Measurements from ENCODE around the gene ADISSP.
"Not testable (repeated sequence)": the region's sequence is repeated elsewhere in the genome, so short reads cannot be mapped to it uniquely, and the experiment has no call there.

The ADISSP gene

DNA sequence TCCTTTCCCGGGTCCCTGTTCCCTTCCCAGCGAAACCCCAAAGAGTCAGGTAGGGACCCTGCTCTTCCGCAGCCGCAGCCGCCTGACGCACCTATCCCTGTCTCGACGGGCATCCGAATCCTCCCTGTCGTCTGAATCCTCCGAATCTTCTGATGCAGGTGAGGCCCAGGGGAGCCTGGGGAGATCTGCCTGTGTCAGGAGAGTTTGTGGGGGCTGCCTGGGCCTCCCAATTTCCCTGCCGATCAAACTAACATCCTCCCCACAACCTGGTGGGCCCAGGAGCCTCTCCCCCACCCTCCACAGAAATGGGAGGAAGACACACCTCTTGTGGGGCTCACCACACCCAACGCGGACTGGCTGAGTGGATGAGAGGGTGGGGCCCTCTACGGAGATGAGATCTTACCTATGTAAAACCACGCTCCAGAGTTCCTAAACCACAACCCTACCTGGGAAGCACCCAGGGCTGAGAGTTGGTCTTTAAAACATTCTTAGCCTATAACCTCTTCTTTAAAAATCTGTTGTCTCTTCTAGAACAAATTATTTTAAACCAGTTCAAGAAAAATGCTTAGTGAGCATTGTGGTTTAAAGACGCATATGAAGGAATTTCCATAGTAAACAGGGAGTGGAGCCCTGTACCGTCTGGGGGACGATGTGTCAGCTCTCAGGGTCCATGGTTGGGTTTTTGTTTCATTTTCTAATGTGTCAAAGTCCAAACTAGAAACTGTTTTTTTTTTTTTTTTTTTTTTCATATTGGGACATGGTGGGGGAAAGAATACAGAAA lies 30.2 kb upstream of the ADISSP start:
- peak; percentile 52 for DNase-seq

DNA sequence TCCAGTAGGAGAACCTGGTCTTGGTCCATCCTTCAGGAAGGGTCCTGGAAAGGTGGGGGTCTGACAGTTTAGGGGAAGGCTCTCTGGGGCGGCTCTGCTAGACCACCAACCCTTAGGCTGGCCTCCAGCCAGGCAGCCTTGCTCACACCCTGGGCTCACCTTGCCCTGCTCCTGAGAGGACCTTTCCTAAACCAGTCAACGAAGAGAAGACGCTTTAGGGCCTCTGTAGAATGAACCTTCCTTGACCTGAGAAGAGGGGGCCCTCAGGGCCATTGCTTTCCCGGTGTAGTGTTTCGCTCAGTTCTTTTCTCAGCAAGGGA lies 29.6 kb upstream of the ADISSP start:
- DNase-seq: no peak

DNA sequence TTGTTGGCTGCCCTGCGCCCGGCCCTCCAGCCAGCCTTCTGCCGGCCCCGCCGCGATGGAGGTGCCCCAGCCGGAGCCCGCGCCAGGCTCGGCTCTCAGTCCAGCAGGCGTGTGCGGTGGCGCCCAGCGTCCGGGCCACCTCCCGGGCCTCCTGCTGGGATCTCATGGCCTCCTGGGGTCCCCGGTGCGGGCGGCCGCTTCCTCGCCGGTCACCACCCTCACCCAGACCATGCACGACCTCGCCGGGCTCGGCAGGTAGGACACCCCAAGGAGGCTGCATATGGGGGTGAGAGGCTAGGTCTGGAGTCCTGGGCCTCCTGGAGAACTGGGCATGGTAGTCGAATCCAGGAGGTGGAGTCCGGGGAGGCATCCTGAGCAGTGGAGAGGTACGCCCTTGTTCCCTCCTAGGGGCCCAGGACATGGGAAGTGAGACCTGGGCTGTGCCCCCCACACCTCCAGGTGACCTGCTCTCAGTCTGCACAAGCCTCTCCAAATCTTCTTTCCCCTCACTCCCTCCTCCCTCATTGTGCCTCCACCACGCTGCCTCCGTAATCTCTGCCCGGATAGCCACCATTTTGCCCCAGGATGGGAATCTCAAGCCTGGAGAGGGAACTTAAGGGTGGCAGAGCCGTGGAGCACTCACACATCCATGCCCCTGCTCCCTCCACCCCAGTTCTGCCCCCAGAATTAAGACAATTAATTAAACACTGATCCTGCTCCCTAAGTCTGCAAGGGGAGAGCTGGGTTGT lies 29.1 kb upstream of the ADISSP start:
- no peak for DNase-seq

DNA sequence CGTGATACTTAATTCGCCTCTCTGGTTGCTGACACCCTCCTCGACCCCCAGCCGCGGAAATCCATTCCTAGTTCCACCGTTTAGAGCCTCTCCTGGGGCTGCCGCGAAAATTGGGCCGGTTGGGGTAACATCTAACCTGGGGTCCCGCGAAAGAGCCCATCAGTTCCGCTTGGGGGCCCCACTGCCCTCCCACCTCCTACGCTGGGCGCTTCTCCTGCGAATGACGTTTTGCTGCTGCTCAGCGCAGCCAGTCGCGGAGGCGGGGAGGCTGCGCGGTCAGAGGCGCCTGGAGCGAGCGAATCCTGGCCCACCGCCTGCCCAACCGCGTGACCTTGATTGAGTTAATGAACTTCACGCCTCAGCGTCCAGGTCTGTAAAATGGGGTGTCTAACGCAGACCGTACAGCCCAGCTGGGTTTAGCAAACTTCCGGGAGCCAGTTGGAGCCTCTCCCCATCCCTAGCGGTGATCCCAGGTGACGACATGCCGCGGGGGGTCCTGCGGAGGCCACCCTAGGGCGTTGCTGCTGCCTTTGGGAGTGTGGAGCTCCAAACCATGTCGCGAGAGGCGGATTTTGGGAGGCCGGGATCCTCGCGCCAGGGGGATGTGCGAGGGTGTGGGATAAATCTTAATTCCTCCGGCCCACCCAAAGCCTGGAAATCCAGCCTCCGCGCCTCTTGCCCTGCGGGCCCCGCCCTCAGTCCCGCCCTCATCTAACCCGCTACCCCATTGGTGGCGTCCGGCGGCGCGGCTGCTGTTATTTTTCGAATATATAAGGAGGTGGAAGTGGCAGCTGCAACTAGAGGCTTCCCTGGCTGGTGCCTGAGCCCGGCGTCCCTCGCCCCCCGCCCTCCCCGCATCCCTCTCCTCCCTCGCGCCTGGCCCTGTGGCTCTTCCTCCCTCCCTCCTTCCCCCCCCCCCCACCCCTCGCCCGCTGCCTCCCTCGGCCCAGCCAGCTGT lies 28.2 kb upstream of the ADISSP start, which contains the start of gene CDC25B:
Gene CDC25B, plus strand, starts transcription at position 800 of the 958 bp plus-strand sequence. CDS start 222 bp downstream, outside the sequence.
- DNase-seq: peak; percentile 91

DNA sequence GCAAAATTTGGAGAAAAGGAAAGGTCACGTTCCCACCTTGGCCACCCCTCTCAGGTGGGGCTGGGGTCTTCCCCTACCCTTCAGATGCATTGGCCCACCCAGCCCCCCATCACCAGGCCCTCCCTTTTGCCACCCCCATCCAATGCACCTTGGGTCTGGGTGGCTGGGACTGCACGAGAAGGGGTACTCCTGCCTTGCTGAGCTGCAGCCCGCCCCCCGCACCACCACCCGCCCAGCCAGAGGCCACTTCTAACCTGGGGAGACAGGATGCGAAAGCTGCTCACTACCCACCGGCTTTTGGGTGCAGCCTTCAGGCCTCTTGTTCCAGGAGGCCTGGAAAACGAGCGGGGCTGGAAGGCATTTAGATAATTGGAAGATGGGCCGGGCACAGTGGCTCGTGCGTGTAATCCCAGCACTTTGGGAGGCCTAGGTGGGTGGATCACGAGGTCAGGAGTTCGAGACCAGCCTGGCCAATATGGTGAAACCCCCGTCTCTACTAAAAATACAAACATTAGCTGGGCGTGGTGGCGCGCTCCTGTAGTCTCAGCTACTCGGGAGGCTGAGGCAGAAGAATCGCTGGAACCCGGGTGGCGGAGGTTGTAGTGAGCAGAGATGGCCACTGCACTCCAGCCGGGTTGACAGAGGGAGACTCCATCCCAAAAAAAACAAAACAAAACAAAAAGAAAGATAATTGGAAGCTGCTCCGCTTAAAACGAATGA lies 27.3 kb upstream of the ADISSP start:
- DNase-seq: no peak

DNA sequence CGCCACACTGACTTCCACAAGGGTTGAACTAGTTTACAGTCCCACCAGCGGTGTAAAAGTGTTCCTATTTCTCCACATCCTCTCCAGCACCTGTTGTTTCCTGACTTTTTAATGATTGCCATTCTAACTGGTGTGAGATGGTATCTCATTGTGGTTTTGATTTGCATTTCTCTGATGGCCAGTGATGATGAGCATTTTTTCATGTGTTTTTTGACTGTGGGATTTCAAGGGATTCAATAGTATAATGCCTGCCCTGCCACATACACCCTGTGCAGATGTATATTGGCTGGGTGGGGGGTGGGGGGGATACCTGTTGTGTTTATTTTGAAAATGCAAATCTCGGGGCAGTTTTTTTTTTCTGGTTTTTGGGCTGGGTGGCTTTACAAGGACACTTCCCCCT lies 26.6 kb upstream of the ADISSP start:
- not testable (repeated sequence) for DNase-seq

DNA sequence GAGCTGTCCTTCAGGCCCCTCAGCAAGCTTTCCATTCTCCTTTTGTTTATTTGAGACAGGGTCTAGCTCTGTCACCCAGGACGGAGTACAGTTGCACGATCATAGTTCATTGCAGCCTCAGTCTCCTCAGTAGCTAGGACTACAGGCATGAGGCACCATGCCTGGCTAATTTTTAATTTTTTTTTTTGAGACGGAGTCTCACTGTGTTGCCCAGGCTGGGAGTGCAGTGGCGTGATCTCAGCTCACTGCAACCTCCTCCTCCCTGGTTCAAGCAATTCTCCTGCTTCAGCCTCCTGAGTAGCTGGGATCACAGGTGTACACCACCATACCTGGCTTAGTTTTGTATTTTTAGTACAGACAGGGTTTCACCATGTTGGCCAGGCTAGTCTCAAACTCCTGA lies 21.6 kb upstream of the ADISSP start:
- not testable (repeated sequence) for DNase-seq

DNA sequence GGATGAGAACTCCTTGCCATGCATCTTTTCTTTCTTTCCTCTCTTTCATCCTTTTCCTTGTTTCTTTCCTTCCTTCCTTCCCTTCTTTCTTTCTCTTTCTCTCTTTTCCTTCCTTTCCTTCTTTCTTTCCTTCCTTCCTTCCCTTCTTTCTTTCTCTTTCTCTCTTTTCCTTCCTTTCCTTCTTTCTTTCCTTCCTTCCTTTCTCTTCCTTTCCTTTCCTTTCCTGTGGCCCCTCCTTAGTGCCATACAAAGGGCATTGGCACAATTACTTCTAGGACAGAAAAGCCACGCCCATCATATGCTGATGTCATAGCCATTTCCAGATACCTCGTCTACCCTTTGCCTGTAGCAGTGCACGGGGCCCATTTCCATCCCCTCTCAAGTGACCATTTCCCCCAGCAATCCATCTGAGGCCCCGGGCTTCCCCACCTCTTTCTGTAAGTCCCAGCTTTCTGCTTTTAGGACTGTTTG lies 21.2 kb upstream of the ADISSP start:
- DNase-seq: no peak

DNA sequence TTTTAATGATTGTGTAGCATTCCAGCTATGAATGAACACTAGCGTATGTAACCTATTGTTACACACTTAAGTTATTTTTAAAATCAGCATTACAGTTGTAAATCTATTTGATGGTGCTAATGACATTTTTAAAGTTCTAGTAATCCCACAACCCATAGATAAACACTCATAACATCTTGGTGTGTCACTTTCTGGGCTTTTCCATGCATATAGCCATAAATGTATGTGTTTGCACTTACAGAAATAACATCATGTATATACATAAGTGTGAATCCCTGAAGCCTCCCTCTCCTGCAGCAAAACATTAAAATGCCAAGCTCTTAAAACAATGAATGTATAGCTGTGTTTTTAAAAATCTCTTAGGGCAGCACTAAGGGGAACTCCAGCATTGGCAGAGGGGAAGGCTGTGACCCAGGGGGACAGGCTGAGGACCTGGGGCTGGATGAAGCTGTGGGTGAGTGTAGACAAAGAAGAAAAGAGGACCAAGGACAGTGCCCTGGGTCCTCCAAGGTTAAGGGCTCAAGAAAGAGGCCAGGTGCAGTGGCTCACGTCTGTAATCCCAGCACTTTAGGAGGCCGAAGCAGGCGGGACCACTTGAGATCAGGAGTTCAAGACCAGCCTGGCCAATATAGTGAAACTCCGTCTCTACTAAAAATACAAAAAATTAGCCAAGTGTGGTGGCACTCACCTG lies 19.9 kb upstream of the ADISSP start:
- no peak for DNase-seq

DNA sequence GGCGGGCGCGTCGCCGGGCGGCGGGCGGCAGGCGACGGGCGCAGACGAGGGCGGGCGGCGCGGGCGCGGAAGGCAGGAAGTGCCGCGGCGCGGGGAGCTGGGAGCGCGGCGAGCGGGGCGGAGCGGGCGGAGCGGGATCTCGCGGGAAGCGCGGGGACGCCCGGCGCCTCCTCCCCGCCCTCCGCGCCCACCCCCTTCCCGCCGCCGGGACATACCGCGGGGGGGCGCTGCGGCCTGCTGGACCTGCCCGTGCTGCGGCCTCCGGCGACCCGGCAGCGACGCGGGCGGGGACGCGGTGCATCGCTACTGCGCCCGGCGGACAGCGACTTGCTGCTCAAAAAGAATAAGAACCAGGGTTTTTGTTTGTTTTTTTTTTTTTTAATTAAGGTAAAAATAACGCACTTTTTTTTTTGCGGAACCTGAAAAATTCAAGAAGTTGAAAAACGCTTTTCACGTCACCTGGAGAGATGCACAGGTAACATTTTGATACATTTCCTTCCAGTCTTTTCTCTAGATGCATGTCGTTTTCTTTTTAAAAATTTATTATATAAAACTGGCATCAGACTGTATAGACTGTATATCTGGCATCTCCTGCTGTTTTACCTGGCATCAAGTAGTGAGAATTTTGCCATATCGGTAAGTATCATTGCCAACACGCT lies 19.2 kb upstream of the ADISSP start, which contains the start of gene CENPB:
Gene CENPB, minus strand, starts transcription at position 76 of the 659 bp plus-strand sequence. CDS start 257 bp downstream, outside the sequence.
- DNase-seq: peak; percentile 92

DNA sequence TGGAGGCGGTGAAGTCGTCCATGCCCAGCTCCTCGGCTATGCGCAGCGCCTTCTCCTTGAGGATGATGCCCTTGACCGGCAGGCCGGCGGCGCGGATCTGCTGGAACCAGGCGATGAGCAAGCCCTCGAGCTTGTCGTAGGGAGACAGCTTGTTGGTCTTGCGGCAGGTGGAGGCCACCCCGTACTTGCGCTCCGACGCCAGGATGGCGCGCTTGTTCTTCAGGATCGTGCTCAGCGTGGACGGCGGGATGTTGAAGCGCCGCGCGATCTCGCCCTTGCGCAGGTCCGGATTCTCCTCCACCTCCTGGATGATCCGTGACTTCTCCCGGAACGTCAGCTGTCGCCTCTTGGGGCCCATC lies 18.6 kb upstream of the ADISSP start:
- peak; percentile 53 for DNase-seq

DNA sequence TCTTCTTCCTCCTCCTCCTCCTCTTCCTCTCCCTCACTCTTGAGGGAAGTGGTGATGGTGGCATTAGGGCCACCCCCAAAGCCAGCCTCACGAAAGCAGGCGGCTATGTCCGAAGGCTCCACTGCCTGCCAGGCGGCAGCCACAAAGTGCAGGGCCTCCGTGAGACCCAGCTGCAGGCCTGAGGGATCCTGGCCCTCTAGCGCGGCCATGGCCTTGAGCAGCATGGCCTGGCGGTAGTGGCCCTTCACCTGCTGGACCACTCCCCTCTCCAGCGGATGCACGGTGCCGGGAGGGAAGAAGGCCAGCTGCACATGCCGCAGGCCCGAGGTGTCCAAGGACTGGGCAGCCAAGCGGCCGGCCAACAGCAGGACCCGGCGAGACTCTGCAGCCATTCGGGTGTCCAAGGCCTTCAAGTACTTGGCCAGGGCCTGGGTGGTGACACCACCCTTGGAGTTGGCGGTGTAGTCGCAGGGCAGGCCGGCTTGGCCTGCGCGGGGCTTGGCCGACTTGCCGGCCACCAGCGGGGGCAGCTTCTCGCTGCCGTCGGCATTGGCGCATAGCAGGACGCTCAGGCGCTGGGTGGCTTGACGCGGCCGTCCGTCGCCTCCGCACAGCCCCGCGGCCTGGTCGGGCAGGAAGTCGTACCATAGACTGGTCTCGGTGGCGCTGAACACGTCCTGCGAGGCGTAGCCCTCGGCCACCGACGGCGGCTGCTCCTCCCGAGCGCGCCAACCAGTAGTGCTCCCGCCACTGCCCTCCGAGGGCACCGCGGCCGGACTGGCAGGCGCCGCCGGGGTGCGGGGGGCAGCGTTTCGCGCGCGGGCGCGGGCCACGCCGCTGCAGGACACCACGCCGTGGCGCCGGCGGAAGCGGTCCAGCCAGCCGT lies 17.9 kb upstream of the ADISSP start:
- no peak for DNase-seq

DNA sequence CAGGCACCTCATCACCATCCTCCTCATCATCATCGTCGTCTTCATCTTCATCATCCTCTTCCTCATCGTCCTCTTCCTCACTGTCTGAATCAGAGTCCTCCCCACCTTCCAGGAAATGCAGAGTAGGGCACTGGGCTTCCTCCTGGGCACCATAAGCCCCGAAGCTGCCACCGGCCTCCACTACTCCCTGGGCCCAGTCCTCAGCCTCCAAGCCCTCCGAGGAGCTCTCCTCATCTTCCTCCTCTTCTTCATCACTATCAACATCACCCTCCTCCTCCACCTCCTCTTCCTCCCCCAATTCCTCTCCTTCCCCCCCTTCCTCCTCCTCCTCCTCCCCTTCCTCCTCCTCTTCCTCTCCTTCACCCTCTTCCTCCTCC lies 17.3 kb upstream of the ADISSP start:
- no peak for DNase-seq

DNA sequence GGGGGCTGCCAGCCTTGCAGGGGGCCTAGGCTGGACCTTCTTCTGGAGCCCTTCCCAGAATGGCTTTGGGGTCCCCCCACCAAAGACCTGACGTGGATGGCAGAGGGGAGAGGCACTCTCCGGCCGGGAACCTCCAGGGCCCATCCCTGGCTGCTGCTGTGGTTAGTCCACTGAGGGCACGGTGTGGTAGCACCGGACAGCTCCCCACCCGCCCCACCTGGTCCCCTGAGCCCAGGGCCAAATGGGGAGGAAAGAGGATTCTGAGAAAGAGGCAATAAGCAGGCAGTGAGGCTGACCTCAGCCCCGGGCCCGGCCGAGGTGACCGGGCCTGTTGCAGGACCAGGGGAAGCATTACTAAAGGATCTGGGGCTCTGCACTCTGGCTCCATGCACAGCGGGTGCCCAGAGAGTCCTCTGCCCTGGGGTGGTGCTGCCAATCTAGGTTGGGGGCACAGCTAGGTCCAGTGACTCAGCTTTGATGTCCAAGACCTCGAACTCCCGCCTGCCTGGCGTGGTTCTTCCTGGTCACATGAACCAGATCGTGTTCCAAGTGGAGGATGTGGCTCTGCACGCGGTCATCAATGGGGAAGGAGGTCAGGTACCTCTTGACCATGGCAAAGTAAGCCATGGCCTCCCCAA lies 16.8 kb upstream of the ADISSP start:
- DNase-seq: no peak

DNA sequence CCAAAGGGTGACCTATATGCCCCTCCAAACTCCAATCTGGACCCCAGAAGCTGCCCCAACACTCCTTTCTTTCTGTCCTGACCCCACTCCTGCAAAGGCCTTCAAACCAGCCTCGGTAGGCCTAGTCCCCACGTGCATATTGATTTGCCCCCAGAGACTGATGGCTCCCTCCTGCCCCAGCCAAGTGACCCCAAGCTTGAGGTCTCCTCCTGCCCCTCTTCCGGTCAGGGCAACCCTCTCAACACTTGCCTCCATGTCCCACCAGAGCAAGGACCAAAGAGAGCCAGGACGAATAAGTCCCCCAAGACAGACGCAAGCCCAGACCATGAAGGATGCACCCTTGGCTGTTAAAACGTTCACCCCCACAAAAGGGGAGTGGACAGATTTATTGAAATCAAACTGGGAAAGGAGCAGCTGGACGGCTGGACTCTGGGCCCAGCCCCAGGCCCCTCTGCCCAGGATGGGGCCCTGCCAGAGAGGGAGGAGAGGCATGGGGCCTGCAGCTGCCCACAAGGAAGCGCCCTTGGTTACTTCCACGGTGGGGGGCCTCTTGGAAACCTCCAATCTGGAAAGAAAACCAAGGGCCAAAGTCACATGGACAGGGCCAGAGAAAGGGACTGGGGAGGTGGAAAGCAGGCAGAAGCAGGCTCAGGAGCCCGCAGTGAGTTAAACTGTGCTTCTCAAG lies 16.1 kb upstream of the ADISSP start:
- no peak for DNase-seq

DNA sequence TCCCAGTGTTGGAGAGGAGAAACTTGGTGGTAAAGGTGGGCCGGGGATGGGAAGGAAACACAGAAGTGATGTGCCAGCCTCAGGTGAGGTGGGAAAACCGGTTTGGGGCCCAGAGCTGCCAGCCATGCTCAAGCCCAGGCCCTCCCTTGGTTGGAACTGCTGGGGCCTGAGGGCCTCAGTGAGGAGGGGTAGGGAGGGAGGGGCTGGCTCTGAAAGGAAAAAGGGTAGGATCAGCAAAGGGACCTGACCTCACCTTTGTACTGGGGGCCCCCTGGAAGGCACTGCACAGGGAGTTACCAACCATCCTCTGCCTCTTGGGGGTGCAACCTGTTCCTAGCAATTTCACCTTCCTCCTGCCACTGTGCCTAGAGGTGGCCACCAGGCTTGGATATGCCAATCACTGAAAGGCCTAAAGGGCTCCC lies 15.5 kb upstream of the ADISSP start:
- no peak for DNase-seq

DNA sequence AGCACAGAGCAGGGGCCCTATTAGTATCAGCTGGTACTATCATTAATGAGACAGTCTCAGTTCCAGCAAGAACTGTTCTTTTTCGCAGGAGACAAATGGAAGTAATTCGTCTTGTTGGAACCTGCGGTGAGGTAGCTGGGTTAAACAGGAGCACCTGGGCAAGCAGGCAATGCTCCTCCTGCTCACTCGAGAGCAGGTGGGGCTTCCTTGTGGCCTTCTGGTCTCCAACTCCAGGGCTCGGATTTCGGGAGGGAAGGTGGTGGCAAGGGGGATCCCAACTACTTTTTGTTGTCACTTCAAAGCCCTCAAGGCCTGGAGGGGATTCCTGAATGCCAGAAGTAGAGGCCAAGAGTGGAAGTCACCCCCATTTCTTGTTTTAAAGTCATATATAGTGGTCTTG lies 15.0 kb upstream of the ADISSP start:
- DNase-seq: no peak

DNA sequence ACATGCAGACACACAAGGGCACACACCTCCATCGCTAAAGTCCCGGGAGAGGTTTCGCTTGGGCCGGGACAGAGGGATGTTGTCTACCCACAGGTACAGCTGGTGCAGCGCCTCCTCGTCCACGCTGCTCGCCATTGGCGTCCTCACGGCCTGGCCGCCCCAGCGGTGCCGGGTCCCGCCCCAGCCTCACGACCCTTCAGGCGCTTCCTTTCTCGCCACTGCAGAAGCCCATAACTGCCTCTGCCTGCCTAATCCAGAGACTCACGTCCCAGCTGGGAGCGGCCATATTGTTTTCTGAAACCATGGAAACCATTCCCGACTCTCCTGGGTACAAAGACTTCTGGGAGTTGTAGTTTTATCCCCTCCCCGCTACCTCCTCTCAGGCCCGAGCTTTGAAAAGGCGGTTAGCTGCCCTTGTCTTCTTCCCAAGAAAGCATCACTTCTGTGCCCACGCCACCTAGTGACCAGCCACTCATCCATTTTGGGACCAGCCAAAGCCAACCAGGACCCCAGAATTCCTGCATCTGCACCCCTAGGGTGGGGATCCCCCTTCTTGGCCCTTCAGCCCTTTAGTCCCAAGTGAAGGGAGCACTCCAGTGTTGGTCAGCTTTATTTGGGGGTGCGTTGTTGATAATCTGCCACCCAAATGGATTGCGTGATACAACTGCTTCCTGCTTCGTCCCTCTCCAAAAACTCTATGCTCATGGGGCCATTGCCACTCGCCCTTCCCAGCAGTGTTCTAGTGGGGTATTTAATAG lies 13.8 kb upstream of the ADISSP start, which contains the start of gene SPEF1:
Gene SPEF1, minus strand, starts transcription at position 296 of the 758 bp plus-strand sequence. Its CDS starts 161 bp downstream, at position 135.
- peak; percentile 48 for DNase-seq

All from activated naive CD4-positive, alpha-beta T cell treated with Interleukin-2 at 50 U/mL for 16 hours (primary cell).